GM10266 (cell line): ENCODE measurements around the gene MRC1.

ENCODE experiments used
- DNase-seq: peaks from one replicate; pipeline ENCODE4 v3.0.0; 2012; ENCODE audit errors: extremely low spot score
- CTCF ChIP-seq: IDR thresholded peaks from 2 replicates; pipeline ENCODE4 v1.5.1; 2012; ENCODE audit warnings: mild to moderate bottlenecking, low read depth; ENCODE audit not compliant: control insufficient read depth, insufficient read depth; ENCODE audit errors: missing control alignments

The MRC1 gene

GRCh38 chr10:17821893-17822292 lies 12.7 kb downstream of the MRC1 start:
- no peak for TF ChIP-seq CTCF

GRCh38 chr10:17831341-17831740 lies 22.2 kb downstream of the MRC1 start:
- no peak for DNase-seq

More at GRCh38 chr10:17821893-17822292, 12.7 kb downstream of the MRC1 start:
- no peak for DNase-seq

GRCh38 chr10:17831896-17832295 lies 22.7 kb downstream of the MRC1 start:
- TF ChIP-seq CTCF: no peak
- no peak for DNase-seq

More at GRCh38 chr10:17831341-17831740, 22.2 kb downstream of the MRC1 start:
- TF ChIP-seq CTCF: no peak

- no peak for TF ChIP-seq CTCF
- no peak for DNase-seq
Measured at GRCh38 chr10:17833656-17834055, 24.5 kb downstream of the MRC1 start.

- no peak for DNase-seq
- no peak for TF ChIP-seq CTCF
Measured at GRCh38 chr10:17835688-17836087, 26.5 kb downstream of the MRC1 start.

- no peak for DNase-seq
- no peak for TF ChIP-seq CTCF
Measured at GRCh38 chr10:17836942-17837341, 27.8 kb downstream of the MRC1 start.

GRCh38 chr10:17838080-17838648 lies 29.0 kb downstream of the MRC1 start:
- no peak for TF ChIP-seq CTCF
- no peak for DNase-seq
